Kidney epithelial cell (primary cell): Measurements from ENCODE around the gene ADRB1. TPM values are rescaled to one million over a fixed set of nuclear protein-coding genes. Genes with fewer than 3 reads are reported as not detected.

Experiments used
- DNase-seq: peaks from one replicate; pipeline ENCODE4 v3.0.0-alpha.2; 2010; ENCODE audit warnings: low read depth
- H3K27me3 ChIP-seq: 2 replicates; pipeline ENCODE4 v1.6.0; 2011; ENCODE audit warnings: low read length; ENCODE audit not compliant: control insufficient read depth, insufficient read depth
- H3K36me3 ChIP-seq: 2 replicates; pipeline ENCODE4 v1.5.1; 2011; ENCODE audit warnings: low read length; ENCODE audit not compliant: control insufficient read depth, insufficient read depth
- H3K4me3 ChIP-seq: 2 replicates; pipeline ENCODE4 v1.5.1; 2011; ENCODE audit warnings: low read depth, mild to moderate bottlenecking, control low read depth, low read length
- total RNA-seq: library from RNA; depleted of rRNA; stranded (reverse); fragments of >200 nt; gene quantifications from 2 replicates; pipeline ENCODE4 v1.2.3, GENCODE V29; 2015
- TF ChIP-seq, protein P1 (sequence below): IDR thresholded peaks from 2 replicates; pipeline ENCODE4 v1.5.1; 2011; ENCODE audit warnings: mild to moderate bottlenecking, moderate library complexity, low read length, control low read depth, inconsistent platforms; ENCODE audit not compliant: insufficient read depth, poor library complexity, severe bottlenecking

ADRB1 gene
- 0.04 and 0.21 TPM in 2 replicates for total RNA-seq

DNA sequence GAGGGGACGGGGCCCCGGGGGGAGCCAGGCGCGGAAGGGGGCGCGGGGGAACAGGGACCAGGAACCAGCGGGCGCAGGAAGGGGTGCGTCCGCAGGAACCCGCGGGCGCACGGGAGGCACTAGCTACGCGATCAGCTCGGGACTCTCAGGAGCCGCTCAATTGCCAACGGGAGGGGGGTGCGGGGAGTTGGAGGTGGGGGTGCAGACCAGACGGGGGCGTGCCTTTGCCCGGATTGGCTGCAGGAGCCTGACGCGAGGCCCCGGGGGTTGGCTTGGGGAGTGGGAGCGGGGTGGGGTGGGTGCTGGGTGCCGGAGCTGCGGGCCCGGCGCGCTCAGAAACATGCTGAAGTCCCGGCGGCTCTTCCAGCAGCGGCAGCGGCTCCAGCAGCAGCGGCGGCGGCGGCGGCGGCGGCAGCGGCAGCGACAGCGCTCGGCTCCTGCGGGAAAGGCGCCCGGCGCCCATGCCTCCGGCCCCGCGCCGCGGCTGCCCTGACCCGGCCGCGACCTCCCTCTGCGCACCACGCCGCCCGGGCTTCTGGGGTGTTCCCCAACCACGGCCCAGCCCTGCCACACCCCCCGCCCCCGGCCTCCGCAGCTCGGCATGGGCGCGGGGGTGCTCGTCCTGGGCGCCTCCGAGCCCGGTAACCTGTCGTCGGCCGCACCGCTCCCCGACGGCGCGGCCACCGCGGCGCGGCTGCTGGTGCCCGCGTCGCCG, at the start of gene ADRB1:
TSS of gene ADRB1 (plus strand) at position 335 of the 715 bp plus-strand sequence. CDS start at position 602, 267 bp downstream.
- Histone ChIP-seq H3K4me3 (peak within 1 kb of the TSS; percentile 45), H3K27me3 (peaks cover 35% of the 10 kb centered on the region)
- no peak for DNase-seq

DNA sequence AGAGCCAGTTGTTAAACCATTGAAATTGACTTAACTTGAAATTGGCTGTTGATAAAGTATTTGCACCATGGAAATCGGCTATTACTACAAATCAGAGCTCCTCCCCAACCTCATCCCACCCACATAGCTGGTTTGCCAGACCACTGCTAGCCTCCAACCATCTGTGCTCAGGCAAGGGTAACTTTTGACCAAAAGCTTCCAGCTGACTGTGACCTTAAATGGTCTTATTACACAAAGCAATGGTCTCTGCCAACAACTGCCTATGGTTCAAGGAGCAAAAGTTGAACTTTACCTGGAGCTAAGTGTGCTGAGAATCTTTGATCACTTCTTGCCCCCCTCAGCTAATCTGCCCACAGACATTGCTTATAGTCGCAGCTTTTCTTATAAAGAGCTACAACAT, 48.5 kb upstream of the ADRB1 start:
- DNase-seq = no peak

More for the DNA sequence above, at the start of gene ADRB1:
- no peaks in the 10 kb centered on the region for H3K36me3 ChIP-seq
- TF ChIP-seq, protein P1, sequence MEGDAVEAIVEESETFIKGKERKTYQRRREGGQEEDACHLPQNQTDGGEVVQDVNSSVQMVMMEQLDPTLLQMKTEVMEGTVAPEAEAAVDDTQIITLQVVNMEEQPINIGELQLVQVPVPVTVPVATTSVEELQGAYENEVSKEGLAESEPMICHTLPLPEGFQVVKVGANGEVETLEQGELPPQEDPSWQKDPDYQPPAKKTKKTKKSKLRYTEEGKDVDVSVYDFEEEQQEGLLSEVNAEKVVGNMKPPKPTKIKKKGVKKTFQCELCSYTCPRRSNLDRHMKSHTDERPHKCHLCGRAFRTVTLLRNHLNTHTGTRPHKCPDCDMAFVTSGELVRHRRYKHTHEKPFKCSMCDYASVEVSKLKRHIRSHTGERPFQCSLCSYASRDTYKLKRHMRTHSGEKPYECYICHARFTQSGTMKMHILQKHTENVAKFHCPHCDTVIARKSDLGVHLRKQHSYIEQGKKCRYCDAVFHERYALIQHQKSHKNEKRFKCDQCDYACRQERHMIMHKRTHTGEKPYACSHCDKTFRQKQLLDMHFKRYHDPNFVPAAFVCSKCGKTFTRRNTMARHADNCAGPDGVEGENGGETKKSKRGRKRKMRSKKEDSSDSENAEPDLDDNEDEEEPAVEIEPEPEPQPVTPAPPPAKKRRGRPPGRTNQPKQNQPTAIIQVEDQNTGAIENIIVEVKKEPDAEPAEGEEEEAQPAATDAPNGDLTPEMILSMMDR = no peak

DNA sequence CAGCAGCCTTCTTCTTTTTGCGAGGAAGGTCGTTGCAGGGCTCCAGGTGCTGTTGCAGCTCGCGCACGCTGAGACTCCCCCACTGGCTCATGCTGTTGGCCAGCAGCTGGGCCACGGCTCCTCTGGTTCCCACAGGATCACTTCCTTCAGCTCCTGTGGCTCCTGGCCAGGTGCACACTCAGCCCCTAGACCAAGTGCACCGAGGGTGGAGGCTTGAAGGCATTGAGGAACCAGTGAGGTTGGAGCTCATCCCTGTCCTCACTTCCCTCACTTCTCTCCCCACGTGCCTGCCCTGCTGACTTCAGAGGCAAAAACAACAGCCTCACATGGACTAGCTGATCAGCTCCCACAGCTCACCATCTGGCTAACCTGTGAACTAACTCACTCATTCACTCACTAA, 46.2 kb upstream of the ADRB1 start:
- no peaks in the 10 kb centered on the region for H3K27me3 ChIP-seq
- no peaks in the 10 kb centered on the region for H3K36me3 ChIP-seq
- TF ChIP-seq, protein P1 = no peak
- no peak for DNase-seq
- no peak overlapping the region for H3K4me3 ChIP-seq

More for the DNA sequence above, 48.5 kb upstream of the ADRB1 start:
- H3K27me3 ChIP-seq = no peaks in the 10 kb centered on the region
- TF ChIP-seq, protein P1 = no peak
- H3K36me3 ChIP-seq = no peaks in the 10 kb centered on the region
- no peak overlapping the region for H3K4me3 ChIP-seq

DNA sequence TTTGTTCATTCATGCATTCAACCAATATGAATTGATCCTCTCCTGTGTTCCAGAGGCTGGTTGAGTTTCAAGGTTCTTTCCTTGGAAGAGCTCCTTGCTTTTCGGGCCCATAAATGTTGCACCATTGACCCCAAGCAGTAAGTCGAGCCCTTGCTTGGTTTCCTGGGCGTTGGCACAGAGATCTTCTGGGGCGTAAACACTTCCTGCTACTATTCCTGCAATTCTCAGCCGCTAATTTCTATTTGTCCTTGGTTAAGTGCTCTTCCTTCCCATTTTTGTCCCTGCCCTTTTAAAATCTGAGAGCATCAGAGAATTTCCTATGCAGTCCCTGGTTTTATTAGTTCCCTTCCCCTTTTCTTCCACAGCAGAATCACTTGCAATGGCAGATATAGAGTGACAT, 44.1 kb upstream of the ADRB1 start:
- H3K27me3 ChIP-seq = no peaks in the 10 kb centered on the region

DNA sequence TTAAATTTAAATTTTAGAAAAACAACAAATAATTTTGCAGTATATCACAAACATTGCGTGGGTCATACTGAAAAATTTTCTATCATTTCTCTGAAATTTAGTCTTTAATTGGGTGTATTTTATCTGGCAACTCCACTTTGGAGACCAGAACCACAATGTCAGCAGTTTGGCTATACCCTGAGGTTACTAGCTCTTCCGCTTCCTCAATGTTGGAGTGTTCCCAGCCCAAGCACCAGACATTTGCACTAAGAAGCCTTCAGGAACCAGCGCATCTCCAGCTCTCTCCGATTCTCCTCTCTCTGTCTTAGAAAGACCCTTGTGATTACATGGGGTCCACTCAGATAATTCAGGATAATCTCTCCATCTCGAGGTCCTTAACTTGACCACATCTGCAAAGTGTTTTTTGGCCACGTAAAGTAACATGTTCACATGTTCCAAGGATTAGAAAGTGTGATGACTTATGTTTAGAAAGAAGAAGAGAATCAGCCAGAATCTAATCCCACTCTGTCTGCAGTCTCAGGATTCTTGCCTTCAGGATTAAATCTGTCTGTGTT, 43.1 kb upstream of the ADRB1 start:
- no peak for DNase-seq
- Histone ChIP-seq H3K27me3 (no peaks in the 10 kb centered on the region), H3K4me3 (no peak overlapping the region), H3K36me3 (no peaks in the 10 kb centered on the region)
- TF ChIP-seq, protein P1 = no peak

More for the DNA sequence above, 44.1 kb upstream of the ADRB1 start:
- H3K4me3 ChIP-seq = no peak overlapping the region
- H3K36me3 ChIP-seq = no peaks in the 10 kb centered on the region
- no peak for DNase-seq
- TF ChIP-seq, protein P1 = no peak
